ENCODE results near the gene HERC4.

DNA sequence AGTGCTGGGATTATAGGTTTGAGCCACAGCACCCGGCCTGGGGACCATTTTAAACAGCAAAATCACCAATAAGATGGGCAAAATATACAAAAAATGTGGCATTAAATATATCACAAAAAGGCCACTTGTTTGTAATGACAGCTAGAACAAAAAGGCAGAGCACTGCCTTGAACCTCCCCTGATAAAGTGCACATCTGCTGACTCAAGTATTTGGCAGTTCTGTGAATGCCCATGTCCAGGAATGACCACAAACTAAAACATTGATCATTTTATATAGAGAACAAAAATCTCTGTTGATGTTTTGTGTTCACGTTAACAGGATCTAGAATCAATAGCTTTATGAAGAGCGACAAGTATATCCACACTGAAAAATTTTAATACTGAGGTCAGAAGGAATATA, 21.5 kb downstream of the HERC4 start:
- TF ChIP-seq, protein P1, sequence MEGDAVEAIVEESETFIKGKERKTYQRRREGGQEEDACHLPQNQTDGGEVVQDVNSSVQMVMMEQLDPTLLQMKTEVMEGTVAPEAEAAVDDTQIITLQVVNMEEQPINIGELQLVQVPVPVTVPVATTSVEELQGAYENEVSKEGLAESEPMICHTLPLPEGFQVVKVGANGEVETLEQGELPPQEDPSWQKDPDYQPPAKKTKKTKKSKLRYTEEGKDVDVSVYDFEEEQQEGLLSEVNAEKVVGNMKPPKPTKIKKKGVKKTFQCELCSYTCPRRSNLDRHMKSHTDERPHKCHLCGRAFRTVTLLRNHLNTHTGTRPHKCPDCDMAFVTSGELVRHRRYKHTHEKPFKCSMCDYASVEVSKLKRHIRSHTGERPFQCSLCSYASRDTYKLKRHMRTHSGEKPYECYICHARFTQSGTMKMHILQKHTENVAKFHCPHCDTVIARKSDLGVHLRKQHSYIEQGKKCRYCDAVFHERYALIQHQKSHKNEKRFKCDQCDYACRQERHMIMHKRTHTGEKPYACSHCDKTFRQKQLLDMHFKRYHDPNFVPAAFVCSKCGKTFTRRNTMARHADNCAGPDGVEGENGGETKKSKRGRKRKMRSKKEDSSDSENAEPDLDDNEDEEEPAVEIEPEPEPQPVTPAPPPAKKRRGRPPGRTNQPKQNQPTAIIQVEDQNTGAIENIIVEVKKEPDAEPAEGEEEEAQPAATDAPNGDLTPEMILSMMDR (IDR thresholded peaks at IDR 0.05), result no peak
- no peak for TF ChIP-seq POLR2A (IDR thresholded peaks at IDR 0.05)
